ENCODE results near the gene RTN1. TPM values are rescaled to one million over a fixed set of nuclear protein-coding genes. Genes with fewer than 3 reads are reported as not detected.

Gene RTN1
- total RNA-seq, 1 experiment from 2014 or later = 9.8 TPM

DNA sequence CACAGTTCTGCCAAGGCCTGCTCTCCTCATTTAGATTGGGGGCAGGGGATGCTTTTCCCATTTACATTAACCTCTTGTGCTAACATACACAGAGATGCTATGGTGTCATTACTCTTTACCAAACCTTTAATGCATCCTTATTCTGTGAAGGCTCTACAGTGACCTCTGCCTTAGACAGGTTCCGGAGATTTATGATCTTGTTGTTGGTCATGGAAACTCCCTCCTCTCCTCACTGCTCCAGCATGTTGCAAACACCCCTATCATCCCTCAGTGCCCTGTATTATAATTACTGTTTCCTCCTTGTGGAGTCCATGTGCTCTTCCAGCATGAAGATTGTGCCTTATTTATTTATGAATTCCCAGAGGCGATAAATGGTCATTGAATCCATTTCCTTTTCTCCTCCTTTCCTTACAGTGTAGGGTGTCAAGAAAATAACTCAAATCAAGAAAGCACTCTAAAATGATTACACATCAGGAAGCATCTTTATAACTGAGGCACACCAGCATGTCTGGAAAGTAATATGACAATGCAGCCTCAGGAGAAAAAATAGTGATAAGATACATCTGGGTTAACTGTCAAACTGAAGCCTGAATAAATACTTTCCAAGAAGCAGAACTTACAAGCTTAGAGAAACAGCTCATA, 37.8 kb downstream of the RTN1 start:
- H3K9me3 Mint-ChIP-seq (ENCODE audit: unreplicated experiment) = no peaks in the 10 kb centered on the region
- H3K27ac Mint-ChIP-seq (ENCODE audit: low read depth, unreplicated experiment) = no peak overlapping the region
- BruUV-seq (replicated peaks) = no TSS peak
- no peak overlapping the region for H3K4me3 Mint-ChIP-seq (ENCODE audit: unreplicated experiment)
- H3K4me1 Mint-ChIP-seq (ENCODE audit: insufficient read depth, unreplicated experiment) = peaks cover 25% of the 10 kb centered on the region
- ChIA-PET POLR2A (no interaction called here), CTCF (interaction anchor here (2.5 kb wide), 1 partner anchor 50 kb away, joined by 5 read pairs; no protein-coding TSS in a partner anchor)
- no peaks in the 10 kb centered on the region for H3K36me3 Mint-ChIP-seq (ENCODE audit: insufficient read depth, unreplicated experiment)
- intact Hi-C loops (cut with micrococcal nuclease) = no loop called here
- TF ChIP-seq, protein P1, sequence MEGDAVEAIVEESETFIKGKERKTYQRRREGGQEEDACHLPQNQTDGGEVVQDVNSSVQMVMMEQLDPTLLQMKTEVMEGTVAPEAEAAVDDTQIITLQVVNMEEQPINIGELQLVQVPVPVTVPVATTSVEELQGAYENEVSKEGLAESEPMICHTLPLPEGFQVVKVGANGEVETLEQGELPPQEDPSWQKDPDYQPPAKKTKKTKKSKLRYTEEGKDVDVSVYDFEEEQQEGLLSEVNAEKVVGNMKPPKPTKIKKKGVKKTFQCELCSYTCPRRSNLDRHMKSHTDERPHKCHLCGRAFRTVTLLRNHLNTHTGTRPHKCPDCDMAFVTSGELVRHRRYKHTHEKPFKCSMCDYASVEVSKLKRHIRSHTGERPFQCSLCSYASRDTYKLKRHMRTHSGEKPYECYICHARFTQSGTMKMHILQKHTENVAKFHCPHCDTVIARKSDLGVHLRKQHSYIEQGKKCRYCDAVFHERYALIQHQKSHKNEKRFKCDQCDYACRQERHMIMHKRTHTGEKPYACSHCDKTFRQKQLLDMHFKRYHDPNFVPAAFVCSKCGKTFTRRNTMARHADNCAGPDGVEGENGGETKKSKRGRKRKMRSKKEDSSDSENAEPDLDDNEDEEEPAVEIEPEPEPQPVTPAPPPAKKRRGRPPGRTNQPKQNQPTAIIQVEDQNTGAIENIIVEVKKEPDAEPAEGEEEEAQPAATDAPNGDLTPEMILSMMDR (IDR thresholded peaks at IDR 0.05; ENCODE audit: unreplicated experiment) = no peak
- DNase-seq (ENCODE audit: unreplicated experiment) = no peak
- no peaks in the 10 kb centered on the region for H3K27me3 Mint-ChIP-seq (ENCODE audit: insufficient read depth, unreplicated experiment)

DNA sequence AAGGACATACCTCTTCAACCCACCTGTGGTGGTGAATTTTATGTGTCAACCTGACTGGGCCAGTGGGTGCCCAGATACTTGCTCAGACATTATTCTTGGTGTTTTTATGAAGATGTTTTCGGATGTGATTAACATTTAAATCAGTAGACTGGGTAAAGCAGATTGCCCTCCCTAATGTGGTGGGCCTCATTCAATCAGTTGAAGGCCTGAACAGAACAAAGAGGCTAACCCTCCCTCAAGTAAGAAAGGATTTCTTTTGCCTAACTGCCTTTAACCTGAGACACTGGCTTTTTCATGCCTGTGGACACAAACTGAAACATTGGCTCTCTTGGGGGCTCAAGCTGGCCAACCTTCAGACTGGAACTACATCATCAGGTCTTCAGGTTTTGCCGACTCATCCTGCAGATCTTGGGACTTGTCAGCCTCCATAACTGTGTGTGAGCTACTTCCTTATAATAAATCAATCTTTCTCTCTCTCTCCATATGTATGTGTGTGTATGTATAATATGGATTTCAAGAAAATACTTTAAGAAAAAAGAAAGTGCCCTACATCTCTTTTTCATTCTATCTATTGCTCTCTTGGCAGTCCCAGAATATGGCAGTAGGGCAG, 39.4 kb downstream of the RTN1 start:
- ChIA-PET CTCF (interaction anchor here (0.6 to 2.5 kb wide), 3 partner anchors 10 to 75 kb away, joined by 3 to 5 read pairs (median 4); no protein-coding TSS in a partner anchor), POLR2A (no interaction called here)
- no peak overlapping the region for H3K4me3 Mint-ChIP-seq (ENCODE audit: unreplicated experiment)
- TF ChIP-seq, protein P1 (IDR thresholded peaks at IDR 0.05; ENCODE audit: unreplicated experiment) = no peak
- intact Hi-C loops (cut with micrococcal nuclease) = no loop called here
- no TSS peak for BruUV-seq (replicated peaks)
- no peak for DNase-seq (ENCODE audit: unreplicated experiment)
- no peaks in the 10 kb centered on the region for H3K27me3 Mint-ChIP-seq (ENCODE audit: insufficient read depth, unreplicated experiment)
- H3K36me3 Mint-ChIP-seq (ENCODE audit: insufficient read depth, unreplicated experiment) = no peaks in the 10 kb centered on the region
- no peaks in the 10 kb centered on the region for H3K9me3 Mint-ChIP-seq (ENCODE audit: unreplicated experiment)
- no peak overlapping the region for H3K27ac Mint-ChIP-seq (ENCODE audit: low read depth, unreplicated experiment)
- H3K4me1 Mint-ChIP-seq (ENCODE audit: insufficient read depth, unreplicated experiment) = peaks cover 25% of the 10 kb centered on the region

DNA sequence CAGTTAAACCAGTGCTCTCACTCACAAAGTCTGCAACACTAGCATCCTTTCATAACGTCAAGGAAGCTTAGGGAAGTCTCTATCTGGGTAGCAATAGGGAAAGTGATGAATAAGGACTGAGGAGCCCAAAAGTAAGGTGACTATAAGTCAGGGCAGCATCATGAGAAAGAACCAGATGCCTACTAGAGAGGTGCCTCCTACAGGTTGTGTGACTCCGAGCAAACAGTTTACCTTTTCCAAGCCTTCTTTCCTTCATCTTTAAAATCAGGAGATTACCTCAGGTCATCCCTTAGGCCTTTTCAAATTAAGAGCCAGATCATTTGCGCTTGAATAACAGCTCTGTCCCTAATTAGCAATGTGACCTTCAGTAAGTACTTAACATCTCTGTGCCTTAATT, 40.2 kb downstream of the RTN1 start:
- no peaks in the 10 kb centered on the region for H3K36me3 Mint-ChIP-seq (ENCODE audit: insufficient read depth, unreplicated experiment)
- no TSS peak for BruUV-seq (replicated peaks)
- H3K4me1 Mint-ChIP-seq (ENCODE audit: insufficient read depth, unreplicated experiment) = peaks cover 25% of the 10 kb centered on the region
- no peaks in the 10 kb centered on the region for H3K9me3 Mint-ChIP-seq (ENCODE audit: unreplicated experiment)
- no peak for DNase-seq (ENCODE audit: unreplicated experiment)
- TF ChIP-seq, protein P1 (IDR thresholded peaks at IDR 0.05; ENCODE audit: unreplicated experiment) = no peak
- H3K27me3 Mint-ChIP-seq (ENCODE audit: insufficient read depth, unreplicated experiment) = no peaks in the 10 kb centered on the region
- intact Hi-C loops (cut with micrococcal nuclease) = no loop called here
- ChIA-PET CTCF (interaction anchor here (1.2 to 2.5 kb wide), 2 partner anchors 53 to 75 kb away, joined by 4 to 5 read pairs; no protein-coding TSS in a partner anchor), POLR2A (no interaction called here)
- H3K4me3 Mint-ChIP-seq (ENCODE audit: unreplicated experiment) = no peak overlapping the region
- H3K27ac Mint-ChIP-seq (ENCODE audit: low read depth, unreplicated experiment) = peak overlapping the region; percentile 83

DNA sequence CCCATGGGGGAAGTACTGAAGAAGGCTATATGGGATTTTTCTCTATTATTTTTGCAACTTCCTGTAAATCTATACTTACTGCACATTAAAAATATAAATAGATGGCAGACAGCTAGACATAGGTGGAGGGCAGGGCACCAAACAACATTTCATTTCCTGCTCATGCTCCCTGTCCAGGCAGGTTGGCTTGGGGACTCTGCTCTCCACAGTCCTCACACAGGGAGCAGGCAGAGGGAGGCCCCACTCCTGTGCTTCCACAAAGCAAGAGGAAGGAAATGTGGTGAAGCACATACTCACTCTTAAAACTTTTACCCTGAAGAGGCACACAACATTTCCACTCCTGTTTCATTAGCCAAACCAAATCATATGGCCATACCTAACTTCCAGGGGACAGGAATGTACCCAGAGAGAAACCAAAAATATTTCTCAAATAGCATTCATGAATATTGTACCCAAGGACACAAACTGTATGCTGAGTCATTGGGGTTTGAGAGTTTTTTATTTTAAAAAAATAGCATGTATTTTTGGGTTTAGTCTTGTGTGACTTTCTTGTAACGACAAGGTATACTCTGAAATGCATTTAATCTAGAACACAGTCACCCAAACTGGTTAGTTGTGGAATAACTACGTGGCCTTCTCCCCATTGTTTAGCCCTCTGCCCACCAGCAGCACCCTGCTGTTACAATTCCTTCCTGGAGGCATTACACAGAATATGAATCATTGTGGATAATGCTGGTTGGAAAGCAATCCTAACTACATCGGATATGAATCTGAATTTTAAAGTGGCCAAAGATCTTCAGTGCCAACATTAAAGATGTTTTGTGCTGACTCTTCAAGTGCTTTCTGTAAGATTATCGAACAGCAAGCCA, 40.9 kb downstream of the RTN1 start:
- ChIA-PET CTCF (interaction anchor here (1.2 kb wide), 1 partner anchor 74 kb away, joined by 4 read pairs; no protein-coding TSS in a partner anchor), POLR2A (no interaction called here)
- TF ChIP-seq, protein P1 (IDR thresholded peaks at IDR 0.05; ENCODE audit: unreplicated experiment) = no peak
- BruUV-seq (replicated peaks) = no TSS peak
- DNase-seq (ENCODE audit: unreplicated experiment) = peak; percentile 61
- intact Hi-C loops (cut with micrococcal nuclease) = no loop called here
- peaks cover 25% of the 10 kb centered on the region for H3K4me1 Mint-ChIP-seq (ENCODE audit: insufficient read depth, unreplicated experiment)
- H3K4me3 Mint-ChIP-seq (ENCODE audit: unreplicated experiment) = no peak overlapping the region
- peak overlapping the region; percentile 83 for H3K27ac Mint-ChIP-seq (ENCODE audit: low read depth, unreplicated experiment)
- no peaks in the 10 kb centered on the region for H3K36me3 Mint-ChIP-seq (ENCODE audit: insufficient read depth, unreplicated experiment)
- H3K9me3 Mint-ChIP-seq (ENCODE audit: unreplicated experiment) = no peaks in the 10 kb centered on the region
- no peaks in the 10 kb centered on the region for H3K27me3 Mint-ChIP-seq (ENCODE audit: insufficient read depth, unreplicated experiment)
